Glomerular visceral epithelial cell (primary cell): ENCODE measurements around the gene MRAP2.
"Not testable (repeated sequence)": the region's sequence is repeated elsewhere in the genome, so short reads cannot be mapped to it uniquely, and the experiment has no call there.

Source experiments
- DNase-seq: peaks from one replicate; pipeline ENCODE4 v3.0.0-alpha.2; 2016; ENCODE audit errors: extremely low spot score

Gene MRAP2

DNA sequence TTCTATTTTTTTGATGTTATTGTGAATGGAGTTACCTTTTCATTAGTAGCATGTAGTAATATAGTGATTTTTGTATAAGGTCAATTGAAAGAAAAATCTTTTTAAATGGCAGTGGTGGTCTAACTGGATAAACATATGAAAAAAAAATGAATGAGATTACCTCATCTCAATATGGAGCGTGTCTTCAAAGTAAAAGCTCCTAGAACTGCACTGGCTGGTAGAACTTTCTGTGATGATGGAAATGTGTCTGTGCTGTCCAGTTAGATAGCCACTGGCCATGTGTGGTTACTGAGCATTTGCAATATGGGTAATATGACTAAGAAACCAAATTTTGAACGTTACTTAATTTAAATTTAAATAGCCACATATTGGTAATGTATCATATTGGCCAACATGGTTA lies 44.1 kb downstream of the MRAP2 start:
- no peak for DNase-seq

DNA sequence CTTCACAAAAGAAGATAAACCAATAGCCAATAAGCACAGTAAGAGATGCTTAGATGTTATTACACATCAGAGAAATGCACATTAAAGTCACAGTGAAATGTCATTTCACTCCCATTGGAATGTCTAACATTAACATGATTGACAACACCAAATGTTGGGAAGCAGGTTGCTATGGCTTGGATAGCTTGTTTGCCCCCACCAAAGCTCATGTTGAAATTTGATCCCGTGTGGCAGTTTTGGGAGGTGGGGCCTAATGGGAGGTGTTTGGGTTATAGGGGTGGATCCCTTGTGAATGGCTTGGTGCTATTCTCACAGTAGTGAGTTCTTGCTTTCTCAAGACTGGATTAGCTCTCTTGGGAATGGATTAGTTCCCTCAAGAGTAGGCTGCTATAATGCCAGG lies 44.8 kb downstream of the MRAP2 start:
- no peak for DNase-seq

DNA sequence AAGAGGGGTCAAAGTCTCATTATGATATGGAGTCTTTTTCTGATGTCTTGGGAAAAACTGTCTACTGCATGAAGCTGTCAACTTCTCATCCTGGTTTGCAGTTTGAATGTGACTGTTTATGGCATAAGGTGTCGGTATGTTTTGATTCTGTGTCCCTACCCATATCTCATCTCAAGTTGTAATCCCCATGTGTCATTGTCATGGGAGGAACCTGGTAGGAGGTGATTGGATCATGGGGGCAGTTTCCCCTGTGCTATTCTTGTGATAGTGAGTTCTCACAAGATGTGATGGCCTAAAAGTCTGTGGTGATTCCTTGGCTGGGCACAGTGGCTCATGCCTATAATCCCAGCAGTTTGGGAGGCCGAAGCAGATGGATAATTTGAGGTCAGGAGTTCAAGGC lies 47.6 kb downstream of the MRAP2 start:
- no peak for DNase-seq

DNA sequence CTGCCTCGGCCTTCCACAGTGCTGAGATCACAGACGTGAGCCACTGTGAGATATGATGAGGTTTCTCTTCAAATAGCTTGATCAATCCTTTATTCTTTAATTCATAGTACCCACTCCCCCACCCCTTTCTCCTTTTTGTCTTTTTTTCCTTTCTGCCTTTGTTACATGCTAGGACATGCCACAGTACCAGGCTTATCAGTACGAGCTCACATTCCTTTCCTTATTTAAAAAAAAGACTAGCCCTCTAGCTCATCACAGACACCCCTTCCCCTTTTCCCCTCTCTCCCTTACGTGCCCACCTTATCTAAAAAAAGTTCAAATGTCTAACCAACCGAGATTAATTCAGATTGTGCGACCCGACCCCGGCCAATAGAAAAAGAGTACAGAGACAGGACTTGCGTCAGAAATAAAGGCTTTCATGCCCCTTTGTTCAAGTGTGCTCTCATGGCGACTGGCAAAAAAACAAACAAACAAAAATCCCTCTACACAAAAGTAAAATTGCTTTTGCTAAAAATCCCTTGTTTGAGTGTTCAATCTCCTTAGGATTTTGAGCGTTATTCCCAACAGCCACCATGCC lies 49.2 kb downstream of the MRAP2 start:
- no peak for DNase-seq

DNA sequence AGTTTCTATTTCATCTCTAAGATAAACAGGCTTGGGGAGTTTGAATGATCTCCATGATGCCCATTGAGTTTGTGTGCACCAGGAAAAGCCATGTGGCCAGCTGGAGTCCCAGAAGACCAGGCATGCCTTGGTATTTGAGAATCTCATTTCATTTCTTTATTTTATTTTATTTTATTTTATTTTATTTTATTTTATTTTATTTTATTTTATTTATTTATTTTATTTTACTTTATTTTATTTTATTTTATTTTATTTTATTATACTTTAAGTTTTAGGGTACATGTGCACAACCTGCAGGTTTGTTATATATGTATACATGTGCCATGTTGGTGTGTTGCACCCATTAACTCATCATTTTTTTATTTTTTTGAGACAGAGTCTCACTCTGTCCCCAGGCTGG lies 51.1 kb downstream of the MRAP2 start:
- not testable (repeated sequence) for DNase-seq

DNA sequence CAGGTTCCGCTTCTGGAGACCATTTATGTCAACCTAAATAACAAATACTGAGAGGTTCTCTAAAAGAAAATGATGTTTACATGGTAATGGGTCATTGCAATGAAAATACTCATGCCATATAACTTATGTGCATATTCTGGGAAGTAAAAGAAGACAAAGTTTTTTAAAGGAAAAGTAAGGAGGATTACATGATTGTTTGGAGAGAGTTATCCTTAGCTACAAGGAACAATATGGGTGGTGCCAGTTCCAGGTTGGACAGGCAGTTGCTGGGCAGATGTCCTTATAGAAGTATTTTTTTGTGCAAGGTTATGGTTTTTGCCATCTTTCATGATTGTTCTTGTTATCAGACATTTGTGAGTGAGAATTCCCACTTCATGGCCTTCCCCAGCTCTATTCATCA lies 52.5 kb downstream of the MRAP2 start:
- DNase-seq: no peak

DNA sequence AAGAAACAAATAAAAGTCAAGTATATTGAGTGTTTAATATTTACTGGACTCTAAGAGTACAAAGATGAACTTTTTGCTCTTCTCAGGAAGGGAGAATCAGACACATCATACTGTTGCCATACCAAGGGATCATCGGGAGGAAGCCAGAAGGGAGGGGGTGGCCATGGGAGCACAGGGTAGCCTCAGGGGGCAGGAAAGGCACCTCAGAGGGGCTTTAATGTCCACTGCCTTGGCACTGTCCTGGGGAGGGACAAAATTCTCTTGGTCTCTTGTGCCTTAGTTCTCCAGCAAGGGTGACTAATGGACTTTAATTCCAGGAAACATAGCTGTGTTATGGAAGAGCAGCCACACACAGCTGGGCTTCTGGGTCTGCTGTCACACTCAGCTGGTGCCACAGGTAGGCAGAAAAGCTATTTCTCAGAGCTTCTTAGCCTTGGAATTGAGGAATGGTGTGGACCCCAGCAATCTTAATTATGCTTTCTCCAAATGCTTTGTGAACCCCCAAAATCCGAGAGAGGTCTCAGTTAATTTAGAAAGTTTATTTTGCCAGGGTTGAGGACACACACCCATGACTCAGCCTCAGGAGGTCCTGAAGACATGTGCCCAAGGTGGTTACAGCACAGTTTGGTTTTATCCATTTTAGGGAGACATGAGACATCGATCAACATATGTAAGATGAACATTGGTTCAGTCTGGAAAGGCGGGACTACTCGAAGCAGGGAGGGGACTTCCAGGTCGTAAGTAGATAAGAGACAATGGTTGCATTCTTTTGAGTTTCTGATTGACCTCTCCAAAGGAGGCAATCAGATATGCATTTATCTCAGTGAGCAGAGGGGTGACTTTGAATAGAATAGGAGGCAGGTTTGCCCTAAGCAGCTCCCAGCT lies 53.2 kb downstream of the MRAP2 start:
- DNase-seq: no peak

DNA sequence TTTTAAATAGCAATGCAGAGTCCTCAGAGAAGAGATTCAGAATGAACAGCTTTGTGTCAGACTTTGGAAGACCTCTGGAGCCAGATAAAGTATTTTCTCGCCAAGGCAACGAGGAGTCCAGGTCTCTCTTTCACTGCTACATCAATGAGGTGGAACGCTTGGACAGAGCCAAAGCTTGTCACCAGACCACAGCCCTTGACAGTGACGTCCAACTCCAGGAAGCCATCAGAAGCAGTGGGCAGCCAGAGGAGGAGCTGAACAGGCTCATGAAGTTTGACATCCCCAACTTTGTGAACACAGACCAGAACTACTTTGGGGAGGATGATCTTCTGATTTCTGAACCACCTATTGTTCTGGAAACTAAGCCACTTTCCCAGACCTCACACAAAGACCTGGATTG lies 55.5 kb downstream of the MRAP2 start:
- no peak for DNase-seq

DNA sequence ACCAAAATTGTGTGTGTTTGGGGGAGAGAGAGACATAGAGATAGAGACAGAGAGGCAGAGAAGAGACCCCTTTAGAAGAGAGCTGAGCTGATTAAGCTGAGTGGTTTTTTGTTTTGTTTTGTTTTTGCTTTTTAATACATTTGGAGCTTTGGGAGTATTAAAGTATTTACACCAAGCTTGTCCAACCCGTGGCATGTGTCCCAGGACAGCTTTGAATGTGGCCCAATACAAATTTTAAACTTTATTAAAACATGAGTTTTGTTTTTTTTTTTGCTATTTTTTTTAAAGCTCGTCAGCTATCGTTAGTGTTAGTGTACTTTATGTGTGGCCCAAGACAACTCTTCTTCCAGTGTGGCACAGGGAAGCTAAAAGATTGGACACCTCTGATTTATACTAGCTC lies 56.0 kb downstream of the MRAP2 start:
- no peak for DNase-seq

DNA sequence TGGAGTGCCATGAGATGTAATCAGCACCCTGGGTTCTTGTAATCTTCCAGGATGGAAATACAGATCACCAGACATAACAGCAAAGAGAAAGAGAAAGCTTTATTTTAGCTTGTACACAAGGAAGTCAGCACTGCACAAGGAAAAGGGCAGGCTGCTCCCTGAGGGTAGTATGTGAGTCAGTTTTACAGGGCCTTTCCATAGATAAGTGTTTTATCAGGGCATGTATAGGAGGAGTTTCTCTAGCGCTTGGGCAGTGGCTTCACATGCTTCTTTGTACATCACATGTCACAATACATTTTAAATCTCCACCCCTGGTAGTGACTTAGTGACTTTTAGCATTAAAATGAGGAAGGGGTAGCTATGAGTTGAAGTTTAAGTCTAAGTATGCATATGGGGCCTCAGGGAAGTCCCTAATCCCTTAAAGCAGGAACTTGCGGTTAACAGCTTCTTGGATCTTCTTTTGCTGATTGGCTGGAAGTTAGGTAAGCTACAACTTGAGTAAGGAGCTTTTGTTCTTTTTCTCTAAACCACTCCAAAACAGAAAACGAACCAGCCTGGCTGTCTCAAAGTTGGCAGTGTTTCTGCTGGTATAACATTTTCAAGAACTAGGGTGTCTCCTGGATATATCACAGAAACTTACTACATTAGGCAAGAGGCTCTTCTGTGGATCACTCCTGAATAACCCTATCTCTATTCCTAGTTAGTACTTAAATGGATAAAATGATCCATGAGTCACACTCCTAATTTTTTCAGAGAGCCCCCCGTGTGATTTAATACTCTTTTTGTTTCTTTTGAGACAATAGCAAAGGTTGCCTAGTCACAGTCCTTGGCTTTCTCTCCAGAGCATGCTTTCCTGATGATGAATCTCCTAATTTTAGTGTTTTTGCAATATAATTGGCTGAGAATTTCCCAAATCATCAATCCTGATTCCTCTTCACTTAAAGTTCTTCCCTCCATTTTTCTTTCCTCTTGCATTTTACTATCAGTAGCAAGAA lies 60.2 kb downstream of the MRAP2 start:
- no peak for DNase-seq

DNA sequence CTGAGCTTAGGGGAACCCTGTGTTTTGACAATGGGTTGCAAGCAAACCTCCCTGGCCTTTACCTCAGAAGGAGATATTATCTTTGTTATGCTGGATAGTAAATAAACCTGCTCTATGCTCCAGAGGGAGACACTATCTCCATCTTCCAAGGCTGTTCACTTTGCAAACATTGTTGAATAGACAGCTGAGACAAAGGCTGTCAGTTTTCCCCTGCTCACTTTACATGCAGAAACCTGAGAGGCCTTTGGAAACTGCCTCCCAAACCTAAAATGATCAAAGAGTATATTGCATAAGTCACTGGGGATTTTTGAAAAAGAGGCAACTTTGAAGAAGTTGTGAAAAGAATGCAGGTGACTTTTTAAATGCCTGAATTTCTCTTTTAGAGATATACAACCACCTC lies 61.6 kb downstream of the MRAP2 start:
- DNase-seq: no peak

DNA sequence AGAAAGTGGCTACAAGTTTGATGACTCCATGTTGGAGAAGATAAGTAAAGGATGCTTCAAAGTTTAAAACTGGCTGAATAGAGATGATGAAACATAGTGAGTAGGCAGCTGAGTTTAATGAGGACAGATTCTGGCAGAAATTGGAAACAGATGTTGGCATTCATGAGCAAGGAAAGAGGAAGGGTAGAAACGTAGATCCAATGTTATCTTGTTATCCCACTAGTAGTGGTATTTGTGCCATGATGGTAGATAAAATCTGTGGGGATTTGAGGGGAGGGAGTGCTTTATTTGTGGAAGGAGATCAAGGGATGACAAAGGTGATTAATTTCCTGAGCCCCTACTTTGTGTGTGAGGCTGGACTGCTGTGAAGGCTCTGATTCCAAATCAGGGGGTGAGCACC lies 69.5 kb downstream of the MRAP2 start:
- DNase-seq: no peak

DNA sequence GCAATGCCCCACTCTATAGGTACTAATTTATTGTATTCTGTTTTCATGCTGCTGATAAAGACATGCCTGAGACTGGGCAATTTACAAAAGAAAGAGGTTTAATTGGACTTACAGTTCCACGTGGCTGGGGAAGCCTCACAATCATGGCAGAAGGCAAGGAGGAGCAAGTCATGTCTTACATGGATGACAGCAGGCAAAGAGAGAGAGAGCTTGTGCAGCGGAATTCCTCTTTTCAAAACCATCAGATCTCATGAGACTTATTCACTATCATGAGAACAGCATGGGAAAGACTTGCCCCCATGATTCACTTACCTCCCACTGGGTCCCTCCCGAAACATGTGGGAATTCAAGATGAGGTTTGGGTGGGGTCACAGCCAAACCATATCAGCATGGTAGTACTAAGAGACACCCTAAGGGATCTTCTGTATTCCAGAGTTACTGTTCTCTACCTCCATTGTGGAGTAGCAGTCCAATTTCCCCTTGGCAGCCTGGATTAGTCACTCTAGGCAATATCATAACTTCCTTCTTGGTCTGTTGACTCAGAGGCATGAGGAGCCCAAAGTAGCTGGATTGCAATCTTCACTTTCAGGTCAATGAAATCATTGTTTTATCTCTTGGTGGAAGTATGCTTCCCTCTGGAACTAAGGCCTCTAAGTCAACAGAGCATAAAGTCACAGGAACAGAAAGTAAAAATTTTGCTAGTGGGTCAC lies 71.8 kb downstream of the MRAP2 start:
- DNase-seq: peak; percentile 46

DNA sequence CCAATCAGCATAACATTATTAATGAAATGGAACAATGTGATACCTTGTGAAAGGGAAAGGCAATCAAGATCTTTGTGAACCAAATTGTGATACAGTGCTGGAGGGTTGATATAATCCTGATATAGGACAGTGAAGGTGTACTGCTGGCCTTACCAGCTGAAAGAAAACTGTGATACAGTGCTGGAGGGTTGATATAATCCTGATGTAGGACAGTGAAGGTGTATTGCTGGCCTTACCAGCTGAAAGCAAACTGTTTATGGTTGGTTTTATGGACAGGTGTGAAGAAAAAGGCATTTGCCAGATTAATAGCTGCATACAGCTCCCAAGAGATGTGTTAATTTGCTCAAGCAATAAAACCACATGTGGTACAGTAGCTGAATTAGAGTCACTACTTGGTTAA lies 73.9 kb downstream of the MRAP2 start:
- DNase-seq: no peak

DNA sequence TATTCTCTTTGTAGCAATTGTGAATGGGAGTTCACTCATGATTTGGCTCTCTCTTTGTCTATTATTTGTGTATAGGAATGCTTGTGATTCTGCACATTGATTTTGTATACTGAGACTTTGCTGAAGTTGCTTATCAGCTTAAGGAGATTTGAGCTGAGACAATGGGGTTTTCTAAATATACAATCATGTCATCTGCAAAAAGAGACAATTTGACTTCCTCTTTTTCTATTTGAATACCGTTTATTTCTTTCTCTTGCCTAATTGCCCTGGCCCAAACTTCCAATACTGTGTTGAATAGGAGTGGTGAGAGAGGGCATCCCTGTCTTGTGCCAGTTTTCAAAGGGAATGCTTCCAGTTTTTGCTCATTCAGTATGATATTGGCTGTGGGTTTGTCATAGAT lies 77.8 kb downstream of the MRAP2 start:
- not testable (repeated sequence) for DNase-seq

DNA sequence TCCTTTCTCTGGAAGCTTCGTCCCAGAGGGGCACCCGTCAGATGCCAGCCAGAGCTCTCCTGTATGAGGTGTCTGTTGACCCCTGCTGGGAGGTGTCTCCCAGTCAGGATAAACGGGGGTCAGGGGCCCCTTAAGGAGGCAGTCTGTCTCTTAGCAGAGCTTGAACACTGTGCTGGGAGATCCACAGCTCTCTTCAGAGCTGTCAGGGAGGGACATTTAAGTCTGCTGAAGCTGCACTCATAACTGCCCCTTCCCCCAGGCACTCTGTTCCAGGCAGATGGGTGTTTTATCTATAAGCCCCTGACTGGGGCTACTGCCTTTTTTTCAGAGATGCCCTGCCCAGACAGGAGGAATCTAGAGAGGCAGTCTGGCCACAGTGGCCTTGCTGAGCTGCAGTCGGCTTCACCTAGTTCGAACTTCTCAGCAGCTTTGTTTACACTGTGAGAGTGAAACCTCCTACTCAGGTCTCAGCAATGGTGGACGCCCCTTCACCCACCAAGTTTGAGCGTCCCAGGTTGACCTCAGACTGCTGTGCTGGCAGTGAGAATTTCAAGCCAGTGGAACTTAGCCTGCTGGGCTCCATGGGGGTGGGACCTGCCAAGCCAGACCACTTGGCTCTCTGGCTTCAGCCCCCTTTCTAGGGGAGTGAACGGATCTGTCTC lies 81.5 kb downstream of the MRAP2 start:
- DNase-seq: not testable (repeated sequence)

DNA sequence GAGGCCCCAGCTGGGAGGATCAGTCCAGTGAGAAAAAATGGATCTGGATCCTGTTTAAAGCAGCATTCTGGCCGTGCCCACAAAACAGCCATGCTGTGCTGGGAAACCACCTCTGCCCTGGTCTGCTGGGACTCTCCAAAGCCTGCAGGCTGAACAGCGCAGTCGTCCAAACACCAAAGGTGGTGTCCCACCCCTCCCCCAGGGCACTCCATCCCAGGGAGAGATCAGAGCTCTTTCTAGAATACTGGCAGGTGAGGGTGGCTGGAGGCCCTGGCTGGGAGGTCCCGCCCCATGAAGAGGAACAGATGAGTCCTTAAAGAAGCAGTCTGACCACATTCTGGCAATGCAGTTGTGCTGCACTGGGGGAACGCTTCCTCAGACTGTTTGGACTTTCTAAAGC lies 84.6 kb downstream of the MRAP2 start:
- no peak for DNase-seq

DNA sequence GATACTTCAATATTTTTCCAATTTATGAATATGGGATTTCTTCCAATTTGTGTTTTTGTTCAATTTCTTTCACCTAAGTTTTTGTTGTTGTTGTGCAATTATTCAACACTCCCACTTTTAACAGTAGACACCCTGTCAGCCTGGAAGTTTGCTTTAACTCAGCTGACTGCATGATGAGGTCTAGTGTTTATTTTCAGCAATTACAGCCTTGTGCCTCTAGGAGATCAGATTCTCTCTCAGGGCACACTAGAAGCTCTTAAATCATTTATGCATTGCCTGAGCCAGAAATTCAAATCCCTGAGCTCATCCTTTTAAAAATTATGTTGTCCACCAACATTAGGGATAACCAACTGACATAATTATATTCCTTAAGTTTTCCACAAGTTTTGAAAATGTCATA lies 85.7 kb downstream of the MRAP2 start:
- DNase-seq: no peak

DNA sequence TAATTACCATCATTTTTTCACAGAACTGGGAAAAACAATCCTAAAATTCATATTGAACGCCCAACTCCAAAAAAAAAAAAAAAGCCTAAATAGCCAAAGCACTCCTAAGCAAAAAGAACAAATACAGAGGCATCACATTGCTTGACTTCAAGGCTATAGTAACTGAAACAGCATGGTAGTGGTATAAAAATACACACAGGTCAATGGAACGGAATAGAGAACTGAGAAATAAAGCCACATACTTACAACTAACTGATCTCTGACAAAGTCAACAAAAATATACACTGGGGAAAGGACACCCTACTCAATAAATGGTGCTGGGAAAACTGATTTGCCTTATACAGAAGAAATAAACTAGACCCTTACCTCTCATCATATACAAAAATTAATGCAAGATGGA lies 89.6 kb downstream of the MRAP2 start:
- DNase-seq: no peak

DNA sequence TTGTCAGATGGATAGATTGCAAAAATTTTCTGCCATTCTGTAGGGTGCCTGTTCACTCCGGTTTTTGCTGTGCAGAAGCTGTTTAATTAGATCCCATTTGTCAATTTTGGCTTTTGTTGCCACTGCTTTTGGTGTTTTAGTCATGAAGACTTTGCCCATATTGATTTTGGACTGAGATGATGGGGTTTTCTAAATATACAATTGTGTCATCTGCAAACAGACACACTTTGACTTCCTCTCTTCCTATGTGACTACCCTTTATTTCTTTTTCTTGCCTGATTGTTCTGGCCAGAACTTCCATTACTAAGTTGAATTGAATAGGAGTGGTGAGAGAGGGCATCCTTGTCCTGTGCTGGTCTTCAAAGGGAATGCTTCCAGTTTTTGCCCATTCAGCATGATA lies 96.0 kb downstream of the MRAP2 start:
- not testable (repeated sequence) for DNase-seq

DNA sequence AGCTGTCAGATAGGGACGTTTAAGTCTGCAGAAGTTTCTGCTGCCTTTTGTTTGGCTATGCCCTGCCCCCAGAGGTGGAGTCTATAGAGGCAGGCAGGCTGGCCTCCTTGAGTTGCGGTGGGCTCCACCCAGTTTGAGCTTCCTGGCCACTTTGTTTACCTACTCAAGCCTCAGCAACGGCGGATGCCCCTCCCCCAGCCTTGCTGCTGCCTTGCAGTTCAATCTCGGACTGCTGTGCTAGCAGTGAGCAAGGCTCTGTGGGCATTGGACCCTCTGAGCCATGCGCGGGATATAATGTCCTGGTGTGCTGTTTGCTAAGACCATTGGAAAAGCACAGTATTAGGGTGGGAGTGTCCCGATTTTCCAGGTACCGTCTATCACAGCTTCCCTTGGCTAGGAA lies 99.8 kb downstream of the MRAP2 start:
- not testable (repeated sequence) for DNase-seq
